ENCODE measurements around the gene SULT1C3.

Gene SULT1C3

GRCh38 chr2:108239786-108240185 lies at the start of gene SULT1C3:
Gene SULT1C3 (plus strand): TSS chr2:108239968. CDS start chr2:108247195, 7,227 bp downstream.
- no peak for DNase-seq (ENCODE audit: low read depth in 2 of 2)

- DNase-seq (ENCODE audit: low read depth in 2 of 2) = no peak
Measured at GRCh38 chr2:108193251-108193650, 46.5 kb upstream of the SULT1C3 start.

GRCh38 chr2:108194409-108195132 lies 45.2 kb upstream of the SULT1C3 start:
- DNase-seq (ENCODE audit: low read depth in 2 of 2) = no peak

- DNase-seq (ENCODE audit: low read depth in 2 of 2) = no peak
Measured at GRCh38 chr2:108195133-108195439, 44.7 kb upstream of the SULT1C3 start.

- DNase-seq (ENCODE audit: low read depth in 2 of 2) = no peak
Measured at GRCh38 chr2:108199726-108200125, 40.0 kb upstream of the SULT1C3 start.

- no peak for DNase-seq (ENCODE audit: low read depth in 2 of 2)
Measured at GRCh38 chr2:108200569-108200968, 39.2 kb upstream of the SULT1C3 start.

GRCh38 chr2:108212671-108213070 lies 27.1 kb upstream of the SULT1C3 start:
- no peak for DNase-seq (ENCODE audit: low read depth in 2 of 2)

GRCh38 chr2:108215794-108216211 lies 24.0 kb upstream of the SULT1C3 start:
- DNase-seq (ENCODE audit: low read depth in 2 of 2) = no peak

GRCh38 chr2:108217211-108217610 lies 22.6 kb upstream of the SULT1C3 start:
- no peak for DNase-seq (ENCODE audit: low read depth in 2 of 2)

- DNase-seq (ENCODE audit: low read depth in 2 of 2) = no peak
Measured at GRCh38 chr2:108219688-108220087, 20.1 kb upstream of the SULT1C3 start.

GRCh38 chr2:108220191-108220590 lies 19.6 kb upstream of the SULT1C3 start:
- no peak for DNase-seq (ENCODE audit: low read depth in 2 of 2)

- DNase-seq (ENCODE audit: low read depth in 2 of 2) = no peak
Measured at GRCh38 chr2:108220942-108221541, 18.7 kb upstream of the SULT1C3 start.

- DNase-seq (ENCODE audit: low read depth in 2 of 2) = no peak
Measured at GRCh38 chr2:108222261-108222660, 17.5 kb upstream of the SULT1C3 start.

GRCh38 chr2:108223573-108223972 lies 16.2 kb upstream of the SULT1C3 start:
- no peak for DNase-seq (ENCODE audit: low read depth in 2 of 2)

GRCh38 chr2:108224022-108224421 lies 15.7 kb upstream of the SULT1C3 start:
- DNase-seq (ENCODE audit: low read depth in 2 of 2) = no peak

GRCh38 chr2:108226564-108226963 lies 13.2 kb upstream of the SULT1C3 start:
- DNase-seq (ENCODE audit: low read depth in 2 of 2) = no peak

GRCh38 chr2:108228006-108228405 lies 11.8 kb upstream of the SULT1C3 start:
- DNase-seq (ENCODE audit: low read depth in 2 of 2) = no peak

GRCh38 chr2:108228537-108228936 lies 11.2 kb upstream of the SULT1C3 start:
- DNase-seq (ENCODE audit: low read depth in 2 of 2) = no peak

GRCh38 chr2:108229875-108230274 lies 9.9 kb upstream of the SULT1C3 start:
- no peak for DNase-seq (ENCODE audit: low read depth in 2 of 2)

GRCh38 chr2:108235577-108235976 lies 4.2 kb upstream of the SULT1C3 start:
- no peak for DNase-seq (ENCODE audit: low read depth in 2 of 2)

GRCh38 chr2:108236676-108237335 lies 3.0 kb upstream of the SULT1C3 start:
- DNase-seq (ENCODE audit: low read depth in 2 of 2) = no peak

GRCh38 chr2:108240966-108241365 lies 1.2 kb downstream of the SULT1C3 start:
- DNase-seq (ENCODE audit: low read depth in 2 of 2) = no peak

GRCh38 chr2:108243566-108243965 lies 3.8 kb downstream of the SULT1C3 start:
- no peak for DNase-seq (ENCODE audit: low read depth in 2 of 2)

Data from stimulated activated CD8-positive, alpha-beta memory T cell treated with anti-CD3 and anti-CD28 coated beads, Interleukin-2, amount 100 ng/mL, for 1 hour (primary cell).